Kidney epithelial cell (primary cell): Measurements from ENCODE around the gene CPNE8. TPM values are rescaled to one million over a fixed set of nuclear protein-coding genes. Genes with fewer than 3 reads are reported as not detected.

Experiments
- DNase-seq: peaks from one replicate; pipeline ENCODE4 v3.0.0-alpha.2; 2010; ENCODE audit warnings: low read depth
- H3K27me3 ChIP-seq: 2 replicates; pipeline ENCODE4 v1.6.0; 2011; ENCODE audit warnings: low read length; ENCODE audit not compliant: control insufficient read depth, insufficient read depth
- H3K36me3 ChIP-seq: 2 replicates; pipeline ENCODE4 v1.5.1; 2011; ENCODE audit warnings: low read length; ENCODE audit not compliant: control insufficient read depth, insufficient read depth
- H3K4me3 ChIP-seq: 2 replicates; pipeline ENCODE4 v1.5.1; 2011; ENCODE audit warnings: low read depth, mild to moderate bottlenecking, control low read depth, low read length
- CTCF ChIP-seq: IDR thresholded peaks from 2 replicates; pipeline ENCODE4 v1.5.1; 2011; ENCODE audit warnings: mild to moderate bottlenecking, moderate library complexity, low read length, control low read depth, inconsistent platforms; ENCODE audit not compliant: insufficient read depth, poor library complexity, severe bottlenecking
- total RNA-seq: library from RNA; depleted of rRNA; stranded (reverse); fragments of >200 nt; gene quantifications from 2 replicates; pipeline ENCODE4 v1.2.3, GENCODE V29; 2015

Gene CPNE8
- total RNA-seq, 1 donor from 2014 or later: 8.0 TPM

- TF ChIP-seq CTCF: no peak
- Histone ChIP-seq H3K27me3 (no peaks in the 10 kb centered on the region), H3K4me3 (no peak overlapping the region), H3K36me3 (no peaks in the 10 kb centered on the region)
- no peak for DNase-seq
These were observed 168.6 kb downstream of the CPNE8 start for GRCh38 chr12:38736821-38737220.

- H3K4me3 ChIP-seq: no peak overlapping the region
- no peak for DNase-seq
- H3K36me3 ChIP-seq: no peaks in the 10 kb centered on the region
- no peaks in the 10 kb centered on the region for H3K27me3 ChIP-seq
- no peak for TF ChIP-seq CTCF
These were observed 172.6 kb downstream of the CPNE8 start for GRCh38 chr12:38732761-38733160.

GRCh38 chr12:38728894-38729293 is 176.5 kb downstream of the CPNE8 start:
- no peak for TF ChIP-seq CTCF
- no peaks in the 10 kb centered on the region for H3K27me3 ChIP-seq
- no peak for DNase-seq

DNA sequence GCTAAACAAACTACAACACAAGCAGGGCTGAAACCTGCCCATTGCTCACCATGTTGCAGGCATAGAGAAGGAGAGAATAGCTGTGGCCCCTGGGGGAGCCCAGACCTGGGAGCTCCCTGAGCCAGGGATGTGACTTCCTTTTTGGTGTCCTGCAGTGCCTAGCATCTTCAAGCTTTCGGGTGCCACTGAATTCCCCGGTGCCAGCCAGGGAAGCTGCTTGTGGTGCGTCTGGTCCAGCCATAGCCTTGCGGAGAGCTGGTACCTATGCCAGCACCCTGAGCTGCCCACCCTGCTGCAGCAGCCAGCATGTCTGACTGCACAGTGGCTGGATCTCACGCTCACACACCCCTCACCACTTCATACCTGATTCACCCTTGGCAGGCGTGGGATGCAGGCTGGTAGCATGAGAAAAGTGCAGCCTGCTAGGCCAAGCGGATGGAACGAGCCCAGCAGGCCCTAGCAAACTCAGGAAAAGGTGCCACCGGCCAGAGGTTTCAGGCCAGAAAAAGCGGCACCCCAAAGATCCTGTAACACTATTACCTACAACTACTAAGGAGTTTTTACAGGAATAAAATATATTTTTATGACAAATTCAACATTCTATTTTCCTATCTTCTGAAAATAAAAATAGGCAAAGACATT is 183.7 kb downstream of the CPNE8 start:
- H3K4me3 ChIP-seq: no peak overlapping the region
- no peaks in the 10 kb centered on the region for H3K27me3 ChIP-seq
- peaks cover 1% of the 10 kb centered on the region for H3K36me3 ChIP-seq
- no peak for DNase-seq
- TF ChIP-seq CTCF: no peak

More at GRCh38 chr12:38728894-38729293, 176.5 kb downstream of the CPNE8 start:
- H3K4me3 ChIP-seq: no peak overlapping the region
- no peaks in the 10 kb centered on the region for H3K36me3 ChIP-seq

- no peak for DNase-seq
- H3K36me3 ChIP-seq: peaks cover 1% of the 10 kb centered on the region
- no peak overlapping the region for H3K4me3 ChIP-seq
- no peaks in the 10 kb centered on the region for H3K27me3 ChIP-seq
- no peak for TF ChIP-seq CTCF
These were observed 184.7 kb downstream of the CPNE8 start for GRCh38 chr12:38720661-38721060.

DNA sequence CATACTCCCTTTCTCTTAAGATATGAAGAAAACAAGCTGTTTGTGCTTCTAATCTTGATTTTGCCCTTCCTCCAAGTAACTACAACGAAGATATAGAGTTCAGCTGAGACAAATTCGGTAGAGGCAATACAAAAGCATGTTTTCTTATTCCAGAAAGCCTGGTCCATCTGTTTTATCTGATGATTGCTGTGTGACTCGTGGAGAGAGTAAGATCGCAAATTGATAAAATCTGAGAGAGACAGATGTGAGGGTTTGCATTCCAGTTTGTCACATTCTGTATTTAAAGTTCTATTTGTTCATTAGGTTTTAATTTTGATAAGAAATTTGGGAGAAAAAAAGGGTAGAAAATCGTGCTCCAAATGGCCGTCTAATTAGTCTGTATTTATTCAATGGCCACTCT is 192.1 kb downstream of the CPNE8 start:
- no peak for DNase-seq
- no peak for TF ChIP-seq CTCF
- H3K36me3 ChIP-seq: no peaks in the 10 kb centered on the region
- no peaks in the 10 kb centered on the region for H3K27me3 ChIP-seq
- no peak overlapping the region for H3K4me3 ChIP-seq
